GM23338 (cell line): ENCODE data around the gene KRT71. TPM values are rescaled to one million over a fixed set of nuclear protein-coding genes. Genes with fewer than 3 reads are reported as not detected.

ENCODE experiments used
- ATAC-seq: fragments of 200-7000 bp; cut with Tn5 transposase; 3 replicates; pipeline ENCODE4 v1.9.1; 2020
- DNase-seq: peaks from one replicate; pipeline ENCODE4 v3.0.0-alpha.2; 2015; ENCODE audit warnings: low spot score
- H2AFZ ChIP-seq: fragments of 200-600 bp; sonication (generic); 2 replicates; pipeline ENCODE4 v1.8.0; 2016; ENCODE audit warnings: antibody characterized with exemption, mild to moderate bottlenecking, moderate library complexity
- H3F3A ChIP-seq: fragments of 200-600 bp; sonication (generic); replicated peaks from 2 replicates; pipeline ENCODE4 v1.8.0; 2017; ENCODE audit warnings: antibody characterized with exemption, mixed run types, low read depth
- H3K27ac ChIP-seq: fragments of 200-600 bp; sonication (generic); 2 replicates; pipeline ENCODE4 v1.6.1; 2016; ENCODE audit warnings: low read depth
- H3K27me3 ChIP-seq: fragments of 200-600 bp; sonication (generic); 2 replicates; pipeline ENCODE4 v1.8.0; 2016; ENCODE audit warnings: mild to moderate bottlenecking, mixed run types, moderate library complexity; ENCODE audit not compliant: insufficient read depth
- H3K36me3 ChIP-seq: fragments of 200-600 bp; sonication (generic); 2 replicates; pipeline ENCODE4 v1.8.0; 2016; ENCODE audit warnings: mild to moderate bottlenecking; ENCODE audit not compliant: insufficient read depth
- H3K4me1 ChIP-seq: fragments of 200-600 bp; sonication (generic); 2 replicates; pipeline ENCODE4 v1.8.0; 2016; ENCODE audit warnings: mild to moderate bottlenecking, moderate library complexity; ENCODE audit not compliant: insufficient read depth
- H3K4me2 ChIP-seq: fragments of 200-600 bp; sonication (generic); 2 replicates; pipeline ENCODE4 v1.7.1; 2017; ENCODE audit warnings: mixed run types
- H3K4me3 ChIP-seq: fragments of 200-600 bp; sonication (generic); 2 replicates; pipeline ENCODE4 v1.6.1; 2016; ENCODE audit warnings: mixed run types
- H3K79me2 ChIP-seq: fragments of 200-600 bp; sonication (generic); replicated peaks from 2 replicates; pipeline ENCODE4 v1.8.0; 2017; ENCODE audit warnings: mild to moderate bottlenecking; ENCODE audit not compliant: insufficient read depth
- H3K9me2 ChIP-seq: fragments of 200-600 bp; sonication (generic); 2 replicates; pipeline ENCODE4 v1.8.0; 2017; ENCODE audit not compliant: insufficient read depth
- H4K20me1 ChIP-seq: fragments of 200-600 bp; sonication (generic); replicated peaks from 2 replicates; pipeline ENCODE4 v1.8.0; 2017; ENCODE audit warnings: mild to moderate bottlenecking; ENCODE audit not compliant: insufficient read depth
- H3K27ac Mint-ChIP-seq: 2 replicates; pipeline ENCODE4 v1.8.0; 2020; ENCODE audit warnings: inconsistent platforms, mild to moderate bottlenecking, moderate library complexity, mixed read lengths
- H3K27me3 Mint-ChIP-seq: 3 replicates; pipeline ENCODE4 v1.8.0; 2022; ENCODE audit warnings: low read depth, mild to moderate bottlenecking, moderate library complexity, mixed read lengths, inconsistent platforms; ENCODE audit not compliant: insufficient read depth, poor library complexity
- H3K36me3 Mint-ChIP-seq: 3 replicates; pipeline ENCODE4 v1.8.0; 2021; ENCODE audit warnings: low read depth, mild to moderate bottlenecking, inconsistent platforms, moderate library complexity, mixed read lengths
- H3K4me1 Mint-ChIP-seq: 3 replicates; pipeline ENCODE4 v1.8.0; 2020; ENCODE audit warnings: mild to moderate bottlenecking, inconsistent platforms, mixed read lengths
- H3K4me3 Mint-ChIP-seq: 3 replicates; pipeline ENCODE4 v1.8.0; 2021; ENCODE audit warnings: moderate library complexity, mild to moderate bottlenecking, inconsistent platforms, mixed read lengths
- H3K9me3 Mint-ChIP-seq: 3 replicates; pipeline ENCODE4 v1.8.0; 2020; ENCODE audit warnings: moderate library complexity, mild to moderate bottlenecking, inconsistent platforms, mixed read lengths
- CREB1 ChIP-seq: fragments of 250-450 bp; sonication (Bioruptor Pico); IDR thresholded peaks from 2 replicates; pipeline ENCODE4 v1.5.0; 2020; ENCODE audit warnings: low read depth, mild to moderate bottlenecking, moderate library complexity
- EZH2 ChIP-seq: fragments of 200-600 bp; sonication (generic); IDR thresholded peaks from one replicate; pipeline ENCODE4 v1.8.0; 2017; ENCODE audit warnings: antibody characterized with exemption, mild to moderate bottlenecking, low read depth; ENCODE audit not compliant: unreplicated experiment
- EZH2phosphoT487 ChIP-seq: fragments of 200-600 bp; sonication (generic); IDR thresholded peaks from one replicate; pipeline ENCODE4 v1.8.1; 2018; ENCODE audit warnings: antibody characterized with exemption; ENCODE audit not compliant: unreplicated experiment
- JUNB ChIP-seq: IDR thresholded peaks from one replicate; pipeline ENCODE4 v1.6.1; 2016; ENCODE audit warnings: antibody characterized with exemption; ENCODE audit not compliant: unreplicated experiment
- NANOG ChIP-seq: IDR thresholded peaks from 2 replicates; pipeline ENCODE4 v1.6.1; 2016; ENCODE audit warnings: antibody characterized with exemption, borderline replicate concordance
- POLR2AphosphoS5 ChIP-seq: IDR thresholded peaks from 2 replicates; pipeline ENCODE4 v1.6.1; 2016; ENCODE audit warnings: antibody characterized with exemption, low read depth
- STAT1 ChIP-seq: IDR thresholded peaks from one replicate; pipeline ENCODE4 v1.6.1; 2016; ENCODE audit warnings: antibody characterized with exemption; ENCODE audit not compliant: unreplicated experiment
- ZNF114 ChIP-seq: fragments of 250-450 bp; sonication (Bioruptor Pico); IDR thresholded peaks from 2 replicates; pipeline ENCODE4 v1.5.0; 2020; ENCODE audit warnings: mild to moderate bottlenecking, moderate library complexity
- ZNF331 ChIP-seq: fragments of 250-450 bp; sonication (Bioruptor Pico); IDR thresholded peaks from 2 replicates; pipeline ENCODE4 v1.5.0; 2020; ENCODE audit warnings: low read depth, mild to moderate bottlenecking, moderate library complexity
- polyA plus RNA-seq: library from polyadenylated mRNA; unstranded; fragments of >200 nt; fragmentation: Nextera tagmentation; extraction: Ambion mirVana; gene quantifications from 2 replicates; pipeline ENCODE4 v1.2.1, GENCODE V29; 2016
- total RNA-seq: library from RNA; depleted of rRNA; stranded (reverse); fragments of >200 nt; shearing (Covaris generic); gene quantifications from 2 replicates; pipeline ENCODE4 v1.2.3, GENCODE V29; 2014
- TF ChIP-seq, protein P1 (sequence below): fragments of 250-450 bp; sonication (Bioruptor Pico); IDR thresholded peaks from 2 replicates; pipeline ENCODE4 v1.5.0; 2020; ENCODE audit warnings: mild to moderate bottlenecking, moderate library complexity
- TF ChIP-seq, protein P2 (sequence below), 2 experiments: fragments of 200-600 bp in 1 of 2; sonication (generic) in 1 of 2; conservative IDR thresholded peaks; 2 replicates each; pipeline versions ENCODE4 v1.5.1 to v1.6.1; 2016 to 2017; ENCODE audit warnings: antibody characterized with exemption in 2 of 2, low read depth in 2 of 2, mild to moderate bottlenecking in 2 of 2, moderate library complexity in 1 of 2
- TF ChIP-seq, protein P3 (sequence below): IDR thresholded peaks from 2 replicates; pipeline ENCODE4 v1.6.1; 2016; ENCODE audit warnings: antibody characterized with exemption
- TF ChIP-seq, protein P4 (sequence below): IDR thresholded peaks from one replicate; pipeline ENCODE4 v1.6.1; 2018; ENCODE audit warnings: antibody characterized with exemption; ENCODE audit not compliant: unreplicated experiment

KRT71 gene
- total and polyA plus RNA-seq, 2 experiments from 2014 or later: not detected

DNA sequence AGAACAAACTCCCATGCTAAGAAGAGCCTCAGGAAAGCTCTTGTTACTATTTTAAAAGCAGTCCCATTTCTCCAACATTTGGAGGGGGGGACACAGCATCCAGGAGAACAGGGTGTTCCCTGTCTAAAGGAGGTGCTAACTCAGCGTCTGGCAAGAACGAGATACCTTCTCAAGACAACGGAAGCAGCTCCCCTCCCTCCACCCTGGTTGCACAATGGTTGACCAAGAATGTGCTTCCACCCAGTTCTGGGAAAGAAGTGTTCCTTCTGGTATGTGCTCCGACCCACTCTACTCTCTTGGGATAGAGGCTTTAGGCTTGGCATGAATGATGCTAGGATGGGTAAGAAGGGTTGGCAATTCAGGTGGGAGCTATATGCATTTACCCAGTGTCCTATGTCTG is 58.4 kb downstream of the KRT71 start (continued):
- TF ChIP-seq NANOG (no peak), ZNF114 (CRISPR knock-in tag) (no peak), CREB1 (CRISPR knock-in tag) (no peak)

DNA sequence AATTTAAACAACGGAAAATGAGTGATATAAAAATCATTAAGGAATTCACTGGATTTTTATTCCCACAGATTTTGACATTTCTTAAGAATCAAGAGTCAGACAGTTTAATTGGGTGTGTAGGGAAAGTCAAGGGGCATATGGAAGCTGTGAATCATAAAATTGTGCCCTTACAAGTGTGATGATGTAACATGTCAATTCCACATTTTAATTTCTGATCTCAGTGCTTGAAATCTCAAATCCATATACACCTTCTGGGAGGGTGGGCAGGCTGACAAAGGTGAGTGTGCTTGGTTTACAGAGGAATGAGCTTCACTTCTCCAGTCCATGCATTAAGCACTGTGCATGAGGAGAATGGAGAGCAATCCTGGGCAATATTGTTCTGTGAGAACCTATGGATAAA is 58.8 kb downstream of the KRT71 start:
- Histone ChIP-seq H3K4me2 (no peak overlapping the region), H4K20me1 (no peaks in the 10 kb centered on the region), H3K36me3 (no peaks in the 10 kb centered on the region), H3K27me3 (no peaks in the 10 kb centered on the region), H3K4me1 (peaks cover 19% of the 10 kb centered on the region), H3K27ac (no peak overlapping the region), H3K79me2 (no peaks in the 10 kb centered on the region), H3K9me2 (no peaks in the 10 kb centered on the region), H2AFZ (no peak overlapping the region), H3F3A (no peaks in the 10 kb centered on the region), H3K4me3 (no peak overlapping the region)
- Mint-ChIP-seq H3K27me3 (peaks cover 14% of the 10 kb centered on the region), H3K36me3 (peaks cover 3% of the 10 kb centered on the region; the same call in 1 of the 3 replicates), H3K27ac (no peak overlapping the region), H3K4me3 (no peak overlapping the region), H3K4me1 (peaks cover 26% of the 10 kb centered on the region), H3K9me3 (peaks cover 14% of the 10 kb centered on the region; the same call in 2 of the 3 replicates)
- TF ChIP-seq, protein P1, sequence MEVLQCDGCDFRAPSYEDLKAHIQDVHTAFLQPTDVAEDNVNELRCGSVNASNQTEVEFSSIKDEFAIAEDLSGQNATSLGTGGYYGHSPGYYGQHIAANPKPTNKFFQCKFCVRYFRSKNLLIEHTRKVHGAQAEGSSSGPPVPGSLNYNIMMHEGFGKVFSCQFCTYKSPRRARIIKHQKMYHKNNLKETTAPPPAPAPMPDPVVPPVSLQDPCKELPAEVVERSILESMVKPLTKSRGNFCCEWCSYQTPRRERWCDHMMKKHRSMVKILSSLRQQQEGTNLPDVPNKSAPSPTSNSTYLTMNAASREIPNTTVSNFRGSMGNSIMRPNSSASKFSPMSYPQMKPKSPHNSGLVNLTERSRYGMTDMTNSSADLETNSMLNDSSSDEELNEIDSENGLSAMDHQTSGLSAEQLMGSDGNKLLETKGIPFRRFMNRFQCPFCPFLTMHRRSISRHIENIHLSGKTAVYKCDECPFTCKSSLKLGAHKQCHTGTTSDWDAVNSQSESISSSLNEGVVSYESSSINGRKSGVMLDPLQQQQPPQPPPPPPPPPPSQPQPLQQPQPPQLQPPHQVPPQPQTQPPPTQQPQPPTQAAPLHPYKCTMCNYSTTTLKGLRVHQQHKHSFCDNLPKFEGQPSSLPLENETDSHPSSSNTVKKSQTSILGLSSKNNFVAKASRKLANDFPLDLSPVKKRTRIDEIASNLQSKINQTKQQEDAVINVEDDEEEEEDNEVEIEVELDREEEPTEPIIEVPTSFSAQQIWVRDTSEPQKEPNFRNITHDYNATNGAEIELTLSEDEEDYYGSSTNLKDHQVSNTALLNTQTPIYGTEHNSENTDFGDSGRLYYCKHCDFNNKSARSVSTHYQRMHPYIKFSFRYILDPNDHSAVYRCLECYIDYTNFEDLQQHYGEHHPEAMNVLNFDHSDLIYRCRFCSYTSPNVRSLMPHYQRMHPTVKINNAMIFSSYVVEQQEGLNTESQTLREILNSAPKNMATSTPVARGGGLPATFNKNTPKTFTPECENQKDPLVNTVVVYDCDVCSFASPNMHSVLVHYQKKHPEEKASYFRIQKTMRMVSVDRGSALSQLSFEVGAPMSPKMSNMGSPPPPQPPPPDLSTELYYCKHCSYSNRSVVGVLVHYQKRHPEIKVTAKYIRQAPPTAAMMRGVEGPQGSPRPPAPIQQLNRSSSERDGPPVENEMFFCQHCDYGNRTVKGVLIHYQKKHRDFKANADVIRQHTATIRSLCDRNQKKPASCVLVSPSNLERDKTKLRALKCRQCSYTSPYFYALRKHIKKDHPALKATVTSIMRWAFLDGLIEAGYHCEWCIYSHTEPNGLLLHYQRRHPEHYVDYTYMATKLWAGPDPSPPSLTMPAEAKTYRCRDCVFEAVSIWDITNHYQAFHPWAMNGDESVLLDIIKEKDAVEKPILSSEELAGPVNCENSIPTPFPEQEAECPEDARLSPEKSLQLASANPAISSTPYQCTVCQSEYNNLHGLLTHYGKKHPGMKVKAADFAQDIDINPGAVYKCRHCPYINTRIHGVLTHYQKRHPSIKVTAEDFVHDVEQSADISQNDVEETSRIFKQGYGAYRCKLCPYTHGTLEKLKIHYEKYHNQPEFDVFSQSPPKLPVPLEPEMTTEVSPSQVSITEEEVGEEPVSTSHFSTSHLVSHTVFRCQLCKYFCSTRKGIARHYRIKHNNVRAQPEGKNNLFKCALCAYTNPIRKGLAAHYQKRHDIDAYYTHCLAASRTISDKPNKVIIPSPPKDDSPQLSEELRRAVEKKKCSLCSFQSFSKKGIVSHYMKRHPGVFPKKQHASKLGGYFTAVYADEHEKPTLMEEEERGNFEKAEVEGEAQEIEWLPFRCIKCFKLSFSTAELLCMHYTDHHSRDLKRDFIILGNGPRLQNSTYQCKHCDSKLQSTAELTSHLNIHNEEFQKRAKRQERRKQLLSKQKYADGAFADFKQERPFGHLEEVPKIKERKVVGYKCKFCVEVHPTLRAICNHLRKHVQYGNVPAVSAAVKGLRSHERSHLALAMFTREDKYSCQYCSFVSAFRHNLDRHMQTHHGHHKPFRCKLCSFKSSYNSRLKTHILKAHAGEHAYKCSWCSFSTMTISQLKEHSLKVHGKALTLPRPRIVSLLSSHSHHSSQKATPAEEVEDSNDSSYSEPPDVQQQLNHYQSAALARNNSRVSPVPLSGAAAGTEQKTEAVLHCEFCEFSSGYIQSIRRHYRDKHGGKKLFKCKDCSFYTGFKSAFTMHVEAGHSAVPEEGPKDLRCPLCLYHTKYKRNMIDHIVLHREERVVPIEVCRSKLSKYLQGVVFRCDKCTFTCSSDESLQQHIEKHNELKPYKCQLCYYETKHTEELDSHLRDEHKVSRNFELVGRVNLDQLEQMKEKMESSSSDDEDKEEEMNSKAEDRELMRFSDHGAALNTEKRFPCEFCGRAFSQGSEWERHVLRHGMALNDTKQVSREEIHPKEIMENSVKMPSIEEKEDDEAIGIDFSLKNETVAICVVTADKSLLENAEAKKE: no peak
- TF ChIP-seq JUNB: no peak
- TF ChIP-seq, protein P2, sequence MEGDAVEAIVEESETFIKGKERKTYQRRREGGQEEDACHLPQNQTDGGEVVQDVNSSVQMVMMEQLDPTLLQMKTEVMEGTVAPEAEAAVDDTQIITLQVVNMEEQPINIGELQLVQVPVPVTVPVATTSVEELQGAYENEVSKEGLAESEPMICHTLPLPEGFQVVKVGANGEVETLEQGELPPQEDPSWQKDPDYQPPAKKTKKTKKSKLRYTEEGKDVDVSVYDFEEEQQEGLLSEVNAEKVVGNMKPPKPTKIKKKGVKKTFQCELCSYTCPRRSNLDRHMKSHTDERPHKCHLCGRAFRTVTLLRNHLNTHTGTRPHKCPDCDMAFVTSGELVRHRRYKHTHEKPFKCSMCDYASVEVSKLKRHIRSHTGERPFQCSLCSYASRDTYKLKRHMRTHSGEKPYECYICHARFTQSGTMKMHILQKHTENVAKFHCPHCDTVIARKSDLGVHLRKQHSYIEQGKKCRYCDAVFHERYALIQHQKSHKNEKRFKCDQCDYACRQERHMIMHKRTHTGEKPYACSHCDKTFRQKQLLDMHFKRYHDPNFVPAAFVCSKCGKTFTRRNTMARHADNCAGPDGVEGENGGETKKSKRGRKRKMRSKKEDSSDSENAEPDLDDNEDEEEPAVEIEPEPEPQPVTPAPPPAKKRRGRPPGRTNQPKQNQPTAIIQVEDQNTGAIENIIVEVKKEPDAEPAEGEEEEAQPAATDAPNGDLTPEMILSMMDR (conservative IDR thresholded peaks at IDR 0.05; ENCODE audit: low read depth in 2 of 2): no peak
- TF ChIP-seq ZNF114 (CRISPR knock-in tag): no peak
- TF ChIP-seq, protein P3, sequence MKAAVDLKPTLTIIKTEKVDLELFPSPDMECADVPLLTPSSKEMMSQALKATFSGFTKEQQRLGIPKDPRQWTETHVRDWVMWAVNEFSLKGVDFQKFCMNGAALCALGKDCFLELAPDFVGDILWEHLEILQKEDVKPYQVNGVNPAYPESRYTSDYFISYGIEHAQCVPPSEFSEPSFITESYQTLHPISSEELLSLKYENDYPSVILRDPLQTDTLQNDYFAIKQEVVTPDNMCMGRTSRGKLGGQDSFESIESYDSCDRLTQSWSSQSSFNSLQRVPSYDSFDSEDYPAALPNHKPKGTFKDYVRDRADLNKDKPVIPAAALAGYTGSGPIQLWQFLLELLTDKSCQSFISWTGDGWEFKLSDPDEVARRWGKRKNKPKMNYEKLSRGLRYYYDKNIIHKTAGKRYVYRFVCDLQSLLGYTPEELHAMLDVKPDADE: no peak
- no peak for TF ChIP-seq EZH2phosphoT487
- TF ChIP-seq NANOG: no peak
- no peak for TF ChIP-seq POLR2AphosphoS5
- TF ChIP-seq ZNF331 (CRISPR knock-in tag): no peak
- TF ChIP-seq, protein P4, sequence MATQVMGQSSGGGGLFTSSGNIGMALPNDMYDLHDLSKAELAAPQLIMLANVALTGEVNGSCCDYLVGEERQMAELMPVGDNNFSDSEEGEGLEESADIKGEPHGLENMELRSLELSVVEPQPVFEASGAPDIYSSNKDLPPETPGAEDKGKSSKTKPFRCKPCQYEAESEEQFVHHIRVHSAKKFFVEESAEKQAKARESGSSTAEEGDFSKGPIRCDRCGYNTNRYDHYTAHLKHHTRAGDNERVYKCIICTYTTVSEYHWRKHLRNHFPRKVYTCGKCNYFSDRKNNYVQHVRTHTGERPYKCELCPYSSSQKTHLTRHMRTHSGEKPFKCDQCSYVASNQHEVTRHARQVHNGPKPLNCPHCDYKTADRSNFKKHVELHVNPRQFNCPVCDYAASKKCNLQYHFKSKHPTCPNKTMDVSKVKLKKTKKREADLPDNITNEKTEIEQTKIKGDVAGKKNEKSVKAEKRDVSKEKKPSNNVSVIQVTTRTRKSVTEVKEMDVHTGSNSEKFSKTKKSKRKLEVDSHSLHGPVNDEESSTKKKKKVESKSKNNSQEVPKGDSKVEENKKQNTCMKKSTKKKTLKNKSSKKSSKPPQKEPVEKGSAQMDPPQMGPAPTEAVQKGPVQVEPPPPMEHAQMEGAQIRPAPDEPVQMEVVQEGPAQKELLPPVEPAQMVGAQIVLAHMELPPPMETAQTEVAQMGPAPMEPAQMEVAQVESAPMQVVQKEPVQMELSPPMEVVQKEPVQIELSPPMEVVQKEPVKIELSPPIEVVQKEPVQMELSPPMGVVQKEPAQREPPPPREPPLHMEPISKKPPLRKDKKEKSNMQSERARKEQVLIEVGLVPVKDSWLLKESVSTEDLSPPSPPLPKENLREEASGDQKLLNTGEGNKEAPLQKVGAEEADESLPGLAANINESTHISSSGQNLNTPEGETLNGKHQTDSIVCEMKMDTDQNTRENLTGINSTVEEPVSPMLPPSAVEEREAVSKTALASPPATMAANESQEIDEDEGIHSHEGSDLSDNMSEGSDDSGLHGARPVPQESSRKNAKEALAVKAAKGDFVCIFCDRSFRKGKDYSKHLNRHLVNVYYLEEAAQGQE: no peak
- TF ChIP-seq EZH2: no peak
- TF ChIP-seq STAT1: no peak
- no peak for TF ChIP-seq CREB1 (CRISPR knock-in tag)
- ATAC-seq: no peak
- no peak for DNase-seq
